Stomach smooth muscle (tissue), 2 donors: Measurements from ENCODE around the gene SPAG16.
"Not testable (repeated sequence)": the region's sequence is repeated elsewhere in the genome, so short reads cannot be mapped to it uniquely, and the experiment has no call there.

Experiments
- H3K27ac ChIP-seq: one replicate; pipeline ENCODE4 v1.7.0; 2013; ENCODE audit warnings: mild to moderate bottlenecking, low read length, inconsistent platforms
- H3K27me3 ChIP-seq, 2 donors: one replicate each; pipeline ENCODE4 v1.7.0; 2013; ENCODE audit warnings: low read length in 2 of 2; ENCODE audit not compliant: insufficient read depth in 2 of 2, control insufficient read depth in 1 of 2
- H3K36me3 ChIP-seq, 2 donors: one replicate each; pipeline ENCODE4 v1.7.0; 2013; ENCODE audit warnings: low read length in 2 of 2; ENCODE audit not compliant: control insufficient read depth in 2 of 2, insufficient read depth in 2 of 2
- H3K4me1 ChIP-seq: one replicate; pipeline ENCODE4 v1.7.0; 2013; ENCODE audit warnings: low read length; ENCODE audit not compliant: control insufficient read depth, insufficient read depth
- H3K4me3 ChIP-seq, 2 donors: one replicate each; pipeline ENCODE4 v1.7.0; 2013; ENCODE audit warnings: low read length in 2 of 2
- H3K9ac ChIP-seq, 2 donors: one replicate each; pipeline ENCODE4 v1.7.0; 2013; ENCODE audit warnings: low read length in 2 of 2, mild to moderate bottlenecking in 1 of 2
- H3K9me3 ChIP-seq, 2 donors: one replicate each; pipeline ENCODE4 v1.7.0; 2013; ENCODE audit warnings: low read length in 2 of 2; ENCODE audit not compliant: control insufficient read depth in 2 of 2
- donor health status: healthy.
- donor health status: Pancreatic carcinoma.

SPAG16 gene

DNA sequence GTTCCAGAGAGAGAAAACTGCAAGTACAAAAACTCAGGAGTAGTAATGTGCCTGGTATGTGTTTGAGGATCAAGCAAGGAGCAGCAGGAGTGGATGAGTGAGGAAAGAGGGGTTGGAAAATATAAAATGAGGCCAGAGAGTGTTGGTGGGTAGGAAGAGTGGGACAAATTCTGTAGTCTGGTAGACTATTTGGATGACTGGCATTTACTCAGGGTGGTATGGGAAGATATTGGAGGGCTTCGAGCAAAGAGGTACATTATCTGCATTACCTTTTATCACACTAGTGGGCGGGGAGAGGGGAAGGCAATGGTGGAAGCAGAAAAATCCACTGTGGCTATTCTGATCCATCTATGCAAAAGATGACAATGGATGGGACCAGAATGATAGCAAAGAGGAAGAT lies 744.9 kb downstream of the SPAG16 start:
- Histone ChIP-seq H3K9ac (no peak overlapping the region), H3K4me3 (no peak overlapping the region), H3K9me3 (no peaks in the 10 kb centered on the region), H3K27me3 (no peaks in the 10 kb centered on the region), H3K27ac (no peak overlapping the region), H3K36me3 (no peaks in the 10 kb centered on the region), H3K4me1 (no peaks in the 10 kb centered on the region)

DNA sequence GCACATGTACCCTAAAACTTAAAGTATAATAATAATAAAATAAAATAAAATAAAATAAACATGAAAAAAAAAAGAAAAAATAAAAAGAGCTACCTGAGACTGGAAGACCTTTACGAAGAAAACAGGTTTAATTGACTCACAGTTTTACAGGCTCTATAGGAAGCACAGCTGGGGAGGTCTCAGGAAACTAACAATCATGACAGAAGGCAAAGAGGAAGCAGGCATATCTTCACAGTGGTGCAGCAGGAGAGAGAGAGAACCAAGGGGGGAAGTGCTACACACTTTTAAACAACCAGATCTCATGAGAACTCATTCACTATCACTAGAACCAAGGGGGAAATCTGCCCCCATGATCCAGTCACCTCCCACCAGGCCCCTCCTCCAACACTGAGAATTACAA lies 747.3 kb downstream of the SPAG16 start:
- Histone ChIP-seq H3K27ac (no peak overlapping the region), H3K36me3 (no peaks in the 10 kb centered on the region), H3K27me3 (no peaks in the 10 kb centered on the region), H3K4me3 (no peak overlapping the region), H3K4me1 (no peaks in the 10 kb centered on the region), H3K9me3 (no peaks in the 10 kb centered on the region), H3K9ac (no peak overlapping the region)

DNA sequence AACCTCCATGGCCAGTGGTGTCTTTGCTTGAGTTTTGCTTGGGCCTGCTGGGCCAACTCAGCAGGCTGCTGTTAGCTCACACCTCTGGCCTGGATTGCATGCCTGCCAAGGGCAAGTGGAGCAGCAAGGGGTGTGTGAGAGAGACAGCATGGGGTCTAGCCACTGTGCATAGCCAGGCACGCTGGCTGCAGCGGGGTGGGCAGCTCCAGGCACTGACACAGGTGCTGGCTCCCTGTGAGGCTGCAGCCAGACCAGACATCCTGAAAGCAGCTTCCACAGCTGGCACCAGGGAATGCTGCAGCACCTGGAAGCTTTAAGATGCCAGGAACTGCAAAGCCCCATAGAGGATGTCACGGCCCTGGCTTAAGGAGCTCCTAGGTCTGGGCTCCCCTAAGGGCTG lies 750.2 kb downstream of the SPAG16 start:
- H3K36me3 ChIP-seq: no peaks in the 10 kb centered on the region
- H3K9me3 ChIP-seq: no peaks in the 10 kb centered on the region
- H3K4me1 ChIP-seq: no peaks in the 10 kb centered on the region
- H3K27me3 ChIP-seq: no peaks in the 10 kb centered on the region
- no peak overlapping the region for H3K4me3 ChIP-seq
- no peak overlapping the region for H3K27ac ChIP-seq
- H3K9ac ChIP-seq: no peak overlapping the region

GRCh38 chr2:214035091-214035852 lies 751.0 kb downstream of the SPAG16 start:
- no peak overlapping the region for H3K27ac ChIP-seq
- no peaks in the 10 kb centered on the region for H3K9me3 ChIP-seq
- no peaks in the 10 kb centered on the region for H3K27me3 ChIP-seq
- H3K36me3 ChIP-seq: no peaks in the 10 kb centered on the region
- no peak overlapping the region for H3K4me3 ChIP-seq
- H3K9ac ChIP-seq: no peak overlapping the region
- no peaks in the 10 kb centered on the region for H3K4me1 ChIP-seq

DNA sequence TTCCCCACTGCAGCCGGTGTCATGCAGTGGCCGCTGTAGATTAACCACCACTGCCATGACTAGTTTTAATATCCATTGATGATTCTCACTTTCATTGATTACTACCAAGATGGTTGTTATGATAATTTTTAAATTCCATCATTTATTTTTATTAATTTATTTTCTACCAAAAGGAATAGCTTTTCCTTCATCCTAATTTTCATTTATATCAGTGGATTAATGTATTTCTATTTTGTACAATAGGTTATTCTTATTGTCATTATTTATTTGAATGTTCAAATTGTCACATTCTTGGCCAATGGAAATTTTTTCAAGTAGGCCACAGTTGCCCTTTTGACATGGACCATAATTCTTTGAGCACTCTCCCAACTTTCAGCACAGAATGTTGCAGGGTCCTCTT lies 751.7 kb downstream of the SPAG16 start:
- H3K4me1 ChIP-seq: no peaks in the 10 kb centered on the region
- H3K27ac ChIP-seq: no peak overlapping the region
- no peak overlapping the region for H3K9ac ChIP-seq
- no peaks in the 10 kb centered on the region for H3K9me3 ChIP-seq
- H3K4me3 ChIP-seq: no peak overlapping the region
- H3K27me3 ChIP-seq: no peaks in the 10 kb centered on the region
- H3K36me3 ChIP-seq: no peaks in the 10 kb centered on the region

- H3K4me1 ChIP-seq: no peaks in the 10 kb centered on the region
- no peak overlapping the region for H3K27ac ChIP-seq
- no peak overlapping the region for H3K4me3 ChIP-seq
- H3K36me3 ChIP-seq: no peaks in the 10 kb centered on the region
- H3K27me3 ChIP-seq: no peaks in the 10 kb centered on the region
- no peak overlapping the region for H3K9ac ChIP-seq
- H3K9me3 ChIP-seq: no peaks in the 10 kb centered on the region
These were observed 753.9 kb downstream of the SPAG16 start for GRCh38 chr2:214038186-214038585.

DNA sequence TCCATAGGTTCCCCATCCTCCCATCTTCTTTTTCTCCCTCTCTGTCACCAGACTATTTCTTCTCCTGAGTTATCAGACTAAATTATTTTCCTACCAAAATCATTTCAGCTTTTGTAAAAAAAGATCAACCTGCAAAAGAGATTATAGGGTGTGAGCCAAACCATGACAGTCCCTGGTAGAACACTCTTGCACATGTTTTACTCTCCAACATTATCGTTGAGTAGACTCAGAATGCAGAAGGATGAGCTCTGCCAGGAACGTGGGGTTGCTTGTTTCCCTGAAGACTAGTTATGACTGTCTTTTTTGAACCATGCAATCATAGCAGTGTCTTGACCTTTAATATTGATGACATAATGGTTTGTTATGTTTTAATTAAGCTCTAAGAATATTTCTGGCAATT lies 766.5 kb downstream of the SPAG16 start:
- no peaks in the 10 kb centered on the region for H3K4me1 ChIP-seq
- H3K4me3 ChIP-seq: no peak overlapping the region
- H3K9me3 ChIP-seq: no peaks in the 10 kb centered on the region
- H3K36me3 ChIP-seq: no peaks in the 10 kb centered on the region
- H3K27ac ChIP-seq: no peak overlapping the region
- H3K9ac ChIP-seq: no peak overlapping the region
- no peaks in the 10 kb centered on the region for H3K27me3 ChIP-seq

- no peaks in the 10 kb centered on the region for H3K27me3 ChIP-seq
- no peak overlapping the region for H3K9ac ChIP-seq
- H3K4me3 ChIP-seq: no peak overlapping the region
- H3K27ac ChIP-seq: no peak overlapping the region
- no peaks in the 10 kb centered on the region for H3K4me1 ChIP-seq
- no peaks in the 10 kb centered on the region for H3K36me3 ChIP-seq
- H3K9me3 ChIP-seq: no peaks in the 10 kb centered on the region
These were observed 767.3 kb downstream of the SPAG16 start for GRCh38 chr2:214051585-214051984.

DNA sequence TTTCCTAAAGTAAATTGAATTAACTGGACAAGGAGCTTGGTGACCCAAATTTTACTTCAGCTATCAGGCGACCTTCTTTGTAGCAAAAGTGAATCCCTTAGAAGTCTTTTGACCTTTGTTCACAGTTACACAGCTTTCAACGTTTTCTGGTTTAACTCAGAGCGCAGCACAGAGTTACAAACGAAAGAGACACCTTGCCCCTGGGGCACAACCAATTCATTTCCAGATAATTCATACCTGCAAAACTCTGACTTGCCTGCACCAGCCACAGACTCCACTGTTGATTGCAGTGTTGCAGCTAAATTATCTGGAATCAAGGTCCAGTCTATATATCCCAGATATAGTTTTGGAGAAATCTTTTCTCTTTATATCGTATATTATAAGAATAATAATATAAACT lies 768.0 kb downstream of the SPAG16 start:
- Histone ChIP-seq H3K36me3 (no peaks in the 10 kb centered on the region), H3K27ac (no peak overlapping the region), H3K9me3 (no peaks in the 10 kb centered on the region), H3K9ac (no peak overlapping the region), H3K4me1 (no peaks in the 10 kb centered on the region), H3K4me3 (no peak overlapping the region), H3K27me3 (no peaks in the 10 kb centered on the region)

DNA sequence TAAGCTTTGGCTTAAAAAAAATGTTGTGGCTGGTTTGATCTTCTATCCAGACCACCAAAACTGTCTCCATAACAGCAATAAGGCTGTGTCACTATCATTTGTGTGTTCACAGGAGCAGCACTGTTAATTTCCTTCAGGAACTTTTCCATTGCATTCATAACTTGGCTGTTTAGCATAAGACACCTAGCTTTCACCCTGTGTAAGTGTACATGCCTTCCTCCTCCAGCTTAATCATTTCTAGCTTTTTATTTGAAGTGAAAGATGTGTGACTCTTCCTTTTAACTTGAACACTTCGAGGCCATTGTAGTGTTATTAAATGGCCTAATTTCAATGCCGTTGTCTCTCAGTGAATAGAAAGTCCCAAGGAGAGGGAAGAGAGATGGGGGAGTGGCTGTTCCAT lies 773.7 kb downstream of the SPAG16 start:
- H3K36me3 ChIP-seq: no peaks in the 10 kb centered on the region
- H3K27me3 ChIP-seq: no peaks in the 10 kb centered on the region
- no peak overlapping the region for H3K27ac ChIP-seq
- no peak overlapping the region for H3K9ac ChIP-seq
- H3K4me1 ChIP-seq: no peaks in the 10 kb centered on the region
- no peaks in the 10 kb centered on the region for H3K9me3 ChIP-seq
- H3K4me3 ChIP-seq: no peak overlapping the region

- not testable (repeated sequence) for H3K36me3 ChIP-seq, H3K4me1 ChIP-seq, H3K4me3 ChIP-seq, H3K9ac ChIP-seq, H3K27ac ChIP-seq, H3K9me3 ChIP-seq, H3K27me3 ChIP-seq
These were observed 778.0 kb downstream of the SPAG16 start for GRCh38 chr2:214062279-214062678.
